CD4-positive, alpha-beta T cell treated with Interleukin-6 at 100 ng/mL for 8 hours (primary cell): ENCODE results near the gene ATRN.

Experiments
- DNase-seq: peaks from one replicate; pipeline ENCODE4 v3.0.0-alpha.2; 2020; ENCODE audit warnings: mixed read lengths, low spot score

The ATRN gene

DNA sequence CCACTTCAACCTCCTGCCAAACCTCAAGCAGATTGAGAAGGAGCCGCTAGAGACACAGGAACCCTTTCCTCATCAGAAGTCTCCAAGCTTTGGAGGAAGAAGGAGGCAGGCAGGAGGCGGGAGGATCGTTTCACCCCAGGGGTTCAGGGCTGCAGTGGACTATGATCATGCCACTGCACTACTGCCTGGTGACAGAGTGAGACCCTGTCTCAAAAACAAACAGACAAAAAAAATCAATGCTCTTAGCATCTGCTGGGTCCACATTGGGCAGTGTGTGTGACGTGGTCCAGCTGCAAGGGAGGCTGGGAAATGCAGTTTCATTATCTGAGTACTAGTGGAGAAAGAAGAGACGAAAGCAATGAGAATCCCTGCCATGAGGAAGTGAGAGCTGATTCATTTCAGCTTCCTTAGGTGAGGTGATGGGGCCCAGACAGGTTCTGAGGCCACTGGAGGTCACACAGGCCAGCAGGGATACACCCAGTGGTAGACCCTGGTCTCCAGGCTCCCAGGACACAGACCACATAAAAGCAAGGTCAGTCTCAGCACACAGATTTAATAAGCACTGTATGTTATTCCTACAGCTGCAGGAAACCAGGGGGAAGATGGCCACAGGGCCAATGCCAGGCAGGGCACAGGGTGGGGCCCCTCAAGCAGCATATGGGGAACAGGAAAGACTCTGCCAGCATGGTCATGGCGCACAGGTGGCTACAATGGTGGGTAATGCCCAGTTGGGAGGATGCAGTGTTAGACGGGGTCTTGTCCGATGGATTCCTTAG is 188.1 kb downstream of the ATRN start:
- DNase-seq: no peak

DNA sequence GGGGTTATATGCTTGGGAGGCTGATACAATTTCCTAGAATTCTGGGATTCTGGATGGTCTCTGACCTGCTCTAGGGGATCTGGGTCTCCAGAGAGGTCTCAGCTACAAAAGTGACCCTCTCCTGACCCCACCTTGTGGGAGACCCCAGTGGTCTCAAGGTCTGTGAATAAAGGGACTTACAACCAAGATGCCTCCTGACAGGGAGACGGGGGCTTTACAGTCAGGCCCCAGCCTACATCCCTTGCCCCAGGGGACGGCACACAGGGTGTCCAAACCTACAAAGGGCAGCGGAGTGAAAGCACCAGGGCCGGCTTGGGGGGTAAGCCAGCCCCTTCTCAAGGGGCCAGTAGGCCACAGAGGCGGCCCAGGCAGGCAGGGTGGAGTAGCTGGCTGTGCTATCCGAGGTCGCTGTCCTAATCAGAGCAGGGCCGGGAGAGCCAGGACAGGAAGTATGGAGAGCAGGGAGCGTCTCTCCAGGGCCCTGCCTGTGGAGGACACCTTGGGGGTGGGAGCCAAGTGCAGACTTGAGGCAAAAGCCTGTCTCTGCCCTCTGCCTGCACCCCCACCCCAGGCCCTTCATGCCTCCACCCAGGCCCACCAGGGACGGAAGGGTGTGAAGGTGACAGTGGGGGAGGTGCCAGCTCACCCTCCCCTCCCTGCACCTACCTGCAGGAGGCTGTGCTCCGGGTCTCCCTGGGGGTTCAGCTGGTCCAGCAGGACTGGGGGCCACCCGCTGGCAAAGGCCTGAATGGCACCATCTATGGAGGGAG is 188.9 kb downstream of the ATRN start:
- DNase-seq: no peak

DNA sequence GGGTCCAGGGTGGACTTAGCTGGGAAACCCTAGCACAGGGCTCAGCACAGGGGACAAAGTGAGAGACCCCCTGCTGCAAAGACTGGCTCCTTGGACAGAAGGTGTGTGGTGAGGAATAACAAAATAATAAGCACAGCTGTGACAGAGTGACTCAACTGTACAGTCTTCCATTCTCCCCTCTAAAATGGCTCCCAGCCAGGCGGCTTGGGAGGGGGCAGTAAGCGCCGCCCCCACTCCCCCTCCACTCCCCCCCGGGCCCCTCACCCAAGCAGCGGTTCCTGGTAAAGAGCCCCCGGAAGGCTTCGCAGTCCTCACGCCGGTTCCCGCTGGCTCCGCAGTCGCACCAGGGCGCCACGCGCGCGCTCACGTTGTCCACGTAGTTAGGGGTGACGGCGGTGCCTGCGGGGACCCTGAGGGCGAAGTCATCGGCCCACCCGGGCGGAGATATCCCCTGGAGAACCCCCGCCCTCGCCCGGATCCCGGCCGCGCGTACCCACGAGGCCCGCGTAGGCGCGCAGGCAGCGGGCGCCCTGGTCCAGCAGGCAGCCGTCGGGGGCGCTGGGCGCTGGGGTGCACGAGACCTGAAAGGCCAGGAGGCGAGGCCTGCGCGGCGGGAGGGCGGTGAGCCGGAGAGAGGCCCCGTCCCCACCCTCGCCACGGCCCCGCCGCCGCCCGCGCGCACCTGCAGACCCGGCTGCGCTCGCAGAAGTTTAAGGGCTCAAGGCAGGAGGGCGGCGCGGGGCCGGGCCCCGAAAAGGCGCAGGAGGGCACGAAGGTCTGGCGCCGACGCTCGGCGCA is 189.6 kb downstream of the ATRN start:
- DNase-seq: no peak

DNA sequence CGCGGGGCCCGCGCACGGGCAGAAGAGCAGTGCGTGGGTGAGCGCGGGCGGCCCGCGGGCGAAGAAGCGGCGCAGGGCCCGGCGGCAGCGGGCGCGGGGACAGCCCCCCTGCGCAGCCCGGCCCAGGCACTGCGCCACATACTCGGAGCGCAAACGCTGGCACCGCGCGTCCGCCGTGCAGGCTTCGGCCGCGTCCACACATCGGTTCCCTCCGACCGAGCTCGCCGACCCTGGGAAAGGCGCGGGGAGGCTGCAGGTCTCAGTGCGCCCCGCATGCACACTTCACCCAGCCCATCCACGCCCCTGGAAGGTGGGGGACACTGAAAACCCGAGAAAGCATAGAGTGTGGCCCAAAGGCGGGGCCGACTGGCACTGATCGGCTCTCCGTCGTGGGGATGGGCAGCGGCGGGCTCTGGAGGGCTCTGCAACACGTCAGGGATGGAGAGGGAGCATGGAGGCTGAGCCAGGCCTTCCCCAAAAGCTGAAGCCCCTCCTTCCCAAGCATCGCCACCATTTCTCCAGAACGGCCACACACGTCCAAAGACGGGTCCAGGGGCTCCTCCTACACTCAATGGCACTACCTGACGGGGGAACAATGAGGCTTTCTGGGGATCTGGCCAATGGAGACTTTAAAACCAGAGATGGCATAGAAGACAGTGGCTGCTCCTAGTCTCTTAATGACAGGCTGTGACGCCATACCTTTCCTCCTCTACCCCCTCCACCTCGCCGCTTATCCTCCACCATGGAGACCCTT is 190.4 kb downstream of the ATRN start:
- DNase-seq: no peak

DNA sequence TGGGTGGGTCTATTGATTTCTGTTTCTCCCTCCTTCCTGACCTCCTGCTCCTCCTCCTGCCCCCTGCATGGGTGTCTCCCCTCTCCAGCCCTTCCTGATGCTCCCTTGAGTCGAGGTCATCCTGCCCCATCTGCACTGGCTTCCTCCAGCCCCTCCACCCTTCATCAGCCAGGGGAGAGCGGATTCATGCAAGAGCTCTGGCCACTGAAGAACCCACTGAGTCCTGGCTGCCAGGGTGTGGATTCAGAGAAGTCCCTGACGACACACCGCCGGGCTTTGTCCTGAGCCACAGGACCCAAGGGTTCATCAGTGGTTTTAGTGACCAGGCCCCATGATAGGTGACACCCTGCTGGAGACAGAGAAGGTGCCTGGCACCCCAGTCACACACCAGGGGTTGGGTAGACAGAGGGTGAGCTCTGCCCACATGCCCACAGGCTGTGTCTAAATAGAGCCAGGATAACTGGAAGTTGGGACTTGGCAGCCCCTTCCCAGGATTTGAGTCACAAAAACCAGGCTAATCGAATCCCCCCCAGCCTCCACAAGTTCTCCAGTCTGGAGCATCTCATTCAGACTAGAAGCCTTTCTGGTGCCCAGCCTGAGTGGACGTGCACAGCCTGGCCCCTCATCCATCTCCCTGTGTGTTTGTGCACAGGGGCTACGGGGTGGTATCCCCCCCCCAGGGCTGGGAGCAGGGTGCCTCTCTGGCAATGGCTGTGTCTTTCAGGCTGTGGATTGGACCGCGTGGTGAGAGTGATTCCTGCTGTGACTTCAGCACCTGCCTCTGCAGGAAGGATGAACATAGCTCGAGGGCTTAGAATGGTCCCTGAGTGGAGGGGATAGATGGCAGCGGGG is 191.2 kb downstream of the ATRN start:
- no peak for DNase-seq

DNA sequence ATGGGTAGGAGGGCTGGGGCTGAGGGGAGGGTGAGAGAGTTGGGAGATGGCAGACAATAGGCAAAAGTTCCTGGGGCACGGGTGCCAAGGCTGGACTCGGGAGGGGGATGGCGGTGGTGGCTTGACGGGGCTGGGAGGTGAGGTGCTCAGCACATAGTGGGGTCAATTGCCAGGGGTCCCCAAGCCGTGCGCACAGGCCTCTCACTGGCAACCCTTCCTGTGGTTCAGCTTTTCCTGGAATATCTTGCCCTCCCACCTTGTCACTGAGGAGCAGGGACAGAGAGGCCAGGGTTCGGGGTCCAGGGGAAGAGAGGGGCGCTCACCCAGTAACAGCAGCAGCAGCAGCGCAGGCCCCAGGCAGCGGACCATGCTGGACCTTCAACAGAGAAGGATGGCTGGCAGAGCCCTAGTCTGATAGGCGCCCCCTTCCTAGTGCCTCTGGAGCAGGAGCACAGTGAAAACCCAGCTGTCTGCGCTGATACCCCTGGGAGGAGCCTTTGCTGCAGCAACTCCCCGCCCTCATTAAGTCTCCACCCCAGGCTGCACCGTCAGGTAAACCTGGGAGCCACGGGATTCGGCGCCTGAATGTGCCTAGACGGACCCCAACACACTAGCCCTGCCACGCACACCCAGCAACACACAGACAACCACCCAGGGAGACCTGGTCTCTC is 192.3 kb downstream of the ATRN start, which contains the start of gene GFRA4:
GFRA4 (minus strand) TSS at position 369 of the 671 bp plus-strand sequence; CDS start at position 369, 0 bp downstream.
- no peak for DNase-seq

DNA sequence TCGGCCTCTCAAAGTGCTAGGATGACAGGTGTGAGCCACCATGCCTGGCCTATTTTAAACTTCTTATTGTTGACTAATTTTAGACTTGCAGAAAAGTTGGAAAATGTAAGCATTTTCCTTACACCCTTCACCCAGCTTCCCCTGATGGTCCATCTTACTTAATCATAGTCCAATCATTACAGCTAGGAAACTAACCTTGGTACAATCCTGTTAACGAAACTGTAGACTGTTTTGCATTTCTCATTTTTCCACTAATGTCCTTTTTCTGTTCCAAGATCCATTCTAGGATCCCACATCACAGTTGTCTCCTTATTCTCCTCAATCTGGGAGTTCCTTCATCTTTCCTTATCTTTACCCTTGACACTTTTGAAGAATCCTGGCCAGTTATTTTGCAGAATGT is 193.0 kb downstream of the ATRN start:
- no peak for DNase-seq

DNA sequence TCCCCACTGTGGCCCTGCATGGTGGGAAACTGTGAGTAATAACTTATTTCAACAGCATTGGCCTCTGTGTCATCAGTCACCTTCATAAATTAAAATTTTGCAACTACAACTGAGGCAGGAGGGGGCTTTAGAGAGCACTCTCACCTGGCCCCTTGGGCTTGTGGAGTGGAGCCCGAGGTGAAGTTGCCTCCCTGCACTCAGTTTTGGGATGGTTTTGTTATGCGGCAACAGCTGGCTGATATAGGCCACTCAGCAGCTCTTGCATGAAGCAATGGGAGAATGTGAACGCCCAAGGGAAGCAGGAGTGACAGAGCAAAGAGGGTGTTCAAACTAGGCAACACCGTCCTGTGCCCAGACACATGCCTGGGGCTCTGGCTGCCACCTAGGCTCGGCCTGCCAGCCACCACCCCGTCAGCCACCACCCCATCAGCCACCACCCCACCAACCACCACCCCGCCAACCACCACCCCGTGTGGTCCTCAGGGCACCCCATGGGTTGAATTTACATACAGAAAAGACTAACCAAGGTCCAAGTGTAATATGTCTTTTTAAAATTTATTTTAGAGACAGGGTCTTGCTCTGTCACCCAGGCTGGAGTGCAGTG is 196.7 kb downstream of the ATRN start:
- no peak for DNase-seq

DNA sequence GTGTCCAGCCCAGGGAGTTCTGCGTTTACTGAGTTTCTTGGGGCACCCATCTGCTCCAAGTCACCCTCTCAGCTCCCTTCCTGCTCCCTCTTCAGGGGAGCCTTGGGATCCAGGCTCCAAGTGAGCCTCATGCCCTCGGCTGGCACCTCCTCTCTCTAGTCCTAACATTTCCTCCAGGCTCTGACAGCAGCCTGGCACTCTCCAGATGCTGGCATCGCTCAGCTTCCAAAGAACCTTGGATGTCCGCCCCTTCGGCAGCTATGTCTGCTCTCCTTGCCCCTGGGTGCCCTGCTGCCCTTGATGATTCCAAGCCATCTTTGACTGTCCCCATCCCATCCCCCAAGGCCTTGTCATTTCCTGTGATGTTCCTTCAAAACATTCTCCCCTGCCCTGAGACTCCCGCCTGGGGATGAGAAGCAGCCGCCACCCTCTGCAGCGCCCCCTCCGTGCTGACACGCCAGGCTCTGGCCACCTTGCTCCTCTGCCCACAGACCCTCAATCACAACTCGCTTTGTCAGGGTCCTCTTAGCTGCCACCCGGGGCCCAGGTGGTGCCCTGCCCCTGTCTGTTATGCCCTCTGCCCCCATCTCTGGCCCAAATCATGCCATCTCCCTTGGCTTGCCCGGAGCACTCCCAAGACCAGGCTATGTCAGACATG is 199.0 kb downstream of the ATRN start:
- no peak for DNase-seq

DNA sequence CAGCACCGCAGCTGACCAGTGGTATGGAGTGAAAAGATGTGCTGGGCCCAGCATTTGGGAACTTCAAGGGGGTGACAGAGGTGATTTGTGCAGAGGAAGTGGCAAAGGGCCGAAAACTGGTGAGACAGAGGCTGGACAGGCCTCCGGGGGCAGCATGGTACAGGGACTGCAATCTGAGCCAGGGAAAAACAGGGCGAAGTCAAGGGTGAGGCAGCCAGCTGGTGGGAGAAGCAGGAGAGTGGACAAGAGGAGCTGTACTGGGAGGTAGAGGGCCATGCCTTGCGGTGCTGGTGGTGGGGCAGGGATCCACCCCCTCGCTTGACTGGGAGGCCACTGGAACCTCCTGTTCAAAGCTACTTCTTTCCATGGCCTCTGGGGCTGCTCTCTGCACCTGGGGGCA is 199.7 kb downstream of the ATRN start:
- no peak for DNase-seq

DNA sequence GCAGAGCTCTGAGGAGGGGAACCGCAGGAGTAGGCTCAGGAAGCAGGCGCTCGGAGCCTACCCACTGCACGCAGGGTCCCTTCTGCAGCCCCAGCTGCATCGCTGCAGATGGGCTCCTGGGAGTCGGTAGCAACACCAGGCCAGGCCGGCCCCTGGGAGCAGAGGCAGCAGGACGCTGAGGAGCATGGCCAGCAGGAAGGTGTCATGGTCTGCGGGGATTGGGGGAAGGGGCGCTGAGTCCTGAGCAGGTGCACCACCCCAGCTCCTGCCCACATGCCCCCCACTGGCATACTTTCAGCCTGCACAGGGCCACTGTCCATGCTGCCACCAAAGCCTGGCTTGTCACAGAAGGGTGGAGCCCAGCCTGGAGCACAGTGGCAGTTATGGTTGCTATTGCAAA is 200.1 kb downstream of the ATRN start:
- no peak for DNase-seq

DNA sequence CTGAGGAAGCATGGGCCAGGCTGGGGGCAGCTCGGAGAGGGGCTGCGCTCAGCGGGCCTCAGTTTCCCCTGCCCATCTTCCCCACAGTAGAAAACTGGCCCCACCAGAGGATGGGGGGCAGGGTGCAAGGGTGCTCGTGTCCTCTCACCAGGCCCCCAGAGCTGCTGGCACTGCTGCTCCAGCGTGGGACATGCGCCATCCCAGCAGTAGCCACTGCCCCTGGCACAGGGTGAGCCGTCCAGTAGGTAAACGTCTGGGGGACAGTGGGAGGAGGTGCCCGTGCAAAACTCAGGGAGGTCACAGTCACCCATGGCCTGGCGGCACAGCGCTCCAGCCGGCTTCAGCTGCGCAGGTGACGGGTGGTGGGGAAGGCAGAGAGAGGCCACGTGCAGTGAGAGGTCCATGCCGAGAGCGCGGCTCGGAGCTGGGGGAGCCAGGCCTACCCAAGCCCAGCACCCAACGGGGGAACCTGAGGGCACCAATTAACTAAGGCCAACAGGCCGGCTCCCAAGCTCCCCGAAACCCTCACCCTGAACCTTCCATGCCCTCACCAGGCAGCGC is 201.2 kb downstream of the ATRN start:
- DNase-seq: no peak

DNA sequence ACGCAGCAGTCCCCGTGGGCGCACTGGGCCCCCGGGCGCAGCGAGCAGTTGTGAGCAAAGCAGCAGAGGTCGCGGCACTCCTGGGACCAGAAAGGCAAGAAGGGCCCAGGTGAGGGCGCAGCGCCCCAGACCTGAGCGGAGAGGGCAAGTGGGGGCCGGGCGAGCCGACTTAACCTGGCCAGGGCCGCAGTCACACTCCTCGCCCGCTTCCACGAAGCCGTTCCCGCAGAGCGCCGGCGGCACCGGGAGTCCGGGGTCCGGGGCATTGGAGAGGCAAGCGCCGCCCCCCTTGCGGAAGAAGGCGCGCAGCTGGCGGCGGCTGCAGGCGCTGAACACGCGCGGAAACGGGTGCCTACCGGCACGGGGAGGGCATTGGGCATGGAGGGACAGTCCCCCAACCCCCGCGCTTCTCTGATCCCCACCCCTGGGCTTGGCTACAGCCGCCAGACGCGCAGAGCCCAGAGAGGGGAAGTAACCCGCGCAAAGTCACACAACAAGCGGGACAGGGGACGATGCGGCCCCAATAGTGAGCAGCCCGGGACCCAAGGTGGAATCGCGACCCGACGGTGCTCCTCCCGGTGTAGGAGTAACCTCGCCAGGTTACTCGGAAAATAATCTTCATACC is 201.8 kb downstream of the ATRN start:
- DNase-seq: no peak

DNA sequence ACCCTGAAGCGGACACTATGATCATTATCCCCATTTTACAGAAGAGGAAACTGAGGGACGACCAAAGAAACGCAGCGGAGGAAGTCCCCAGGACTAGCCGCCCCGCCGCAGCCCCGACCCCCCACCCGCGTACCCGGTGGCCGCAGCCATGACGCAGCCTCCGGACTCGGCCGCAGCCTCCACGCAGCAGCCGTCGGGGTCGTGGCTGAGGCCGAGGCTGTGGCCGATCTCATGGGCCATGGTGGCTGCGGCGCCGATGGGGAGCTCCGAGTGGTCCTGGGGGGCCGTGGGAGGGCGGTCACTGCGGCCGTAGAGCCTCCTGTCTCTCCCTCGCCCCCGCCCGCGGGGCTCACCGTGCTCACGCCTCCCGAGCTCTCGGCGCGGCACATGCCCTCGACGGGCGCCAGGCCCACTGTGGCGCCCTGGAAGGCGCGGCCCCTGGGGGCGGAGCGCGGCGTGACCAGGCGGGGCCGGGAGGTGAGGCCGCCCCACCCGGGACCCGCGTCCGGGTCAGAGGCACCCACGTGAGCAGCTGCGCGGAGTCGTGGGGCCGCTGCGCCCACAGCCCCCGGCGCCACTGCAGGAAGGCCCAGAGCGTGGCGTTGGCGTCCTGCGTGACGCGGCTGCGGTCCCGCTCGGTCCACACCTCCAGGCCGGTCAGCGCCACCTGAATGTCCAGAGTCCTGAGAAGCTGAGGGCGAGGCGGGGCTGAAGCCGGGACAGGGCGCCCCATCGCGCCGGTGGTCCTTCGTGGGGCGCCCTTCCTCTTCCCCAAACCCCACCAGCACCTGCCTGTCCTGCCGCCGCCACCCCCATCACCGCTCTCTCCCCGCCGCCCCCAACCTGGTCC is 202.6 kb downstream of the ATRN start:
- no peak for DNase-seq

DNA sequence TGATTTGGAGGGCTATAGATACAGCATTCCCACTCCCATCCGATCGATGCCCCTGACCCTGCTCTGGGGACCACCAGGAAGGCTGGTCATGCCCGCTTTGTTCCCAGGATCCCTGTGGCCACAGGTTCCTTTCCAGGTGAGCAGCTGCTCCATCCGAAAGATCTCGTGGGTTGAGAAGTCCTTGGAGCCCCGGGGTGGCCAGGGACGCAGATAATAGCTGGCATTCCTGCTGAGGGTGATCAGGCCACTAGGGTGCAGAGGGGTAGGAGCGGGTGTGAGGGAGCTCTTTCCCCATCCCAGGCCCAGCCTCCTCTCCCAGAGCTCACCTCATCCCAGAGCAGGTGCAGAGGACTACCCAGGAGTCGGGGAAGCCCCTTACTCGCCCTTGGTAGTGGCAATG is 203.6 kb downstream of the ATRN start:
- no peak for DNase-seq

DNA sequence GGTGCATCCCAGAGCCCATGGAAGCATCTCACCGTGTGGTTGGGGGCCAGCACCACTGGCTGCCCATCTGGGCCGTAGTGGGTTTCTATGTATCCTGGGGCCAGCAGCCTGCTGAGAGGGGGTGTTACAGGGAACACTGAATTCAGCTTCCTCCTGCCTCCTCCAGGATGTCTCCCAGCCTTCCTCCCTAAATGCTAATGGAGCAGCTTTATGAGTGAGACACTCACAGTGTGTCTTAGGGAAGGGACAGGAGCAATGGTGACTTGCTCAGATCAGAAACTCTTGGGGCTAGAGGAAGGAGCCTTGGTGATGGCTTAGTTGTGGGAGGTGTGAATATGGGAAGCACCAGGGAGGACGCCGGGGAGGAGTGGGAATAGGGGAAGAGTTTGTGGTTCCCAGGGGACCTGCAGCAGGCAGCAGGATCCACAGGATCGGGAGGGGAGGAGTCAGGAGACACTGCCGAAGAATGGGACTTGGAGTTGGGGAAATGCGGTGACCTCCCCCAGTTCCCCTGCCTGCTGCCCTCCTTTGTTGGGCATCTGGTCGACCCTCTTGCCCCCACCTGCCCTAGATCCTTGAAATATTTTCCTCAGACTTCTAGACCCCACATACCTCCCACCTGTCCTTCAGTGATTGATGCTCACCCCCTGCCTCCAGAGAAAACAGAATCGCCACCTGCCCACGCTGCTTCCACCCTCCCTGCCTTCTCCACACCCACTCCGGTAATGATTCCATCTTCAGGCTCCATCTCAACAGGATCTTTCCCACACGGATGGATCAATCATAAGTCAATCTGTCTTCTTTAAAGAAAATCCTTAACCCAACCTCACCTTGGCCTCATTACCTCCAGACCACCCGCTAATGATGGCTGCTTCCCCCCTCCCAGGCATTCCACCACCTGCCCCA is 204.4 kb downstream of the ATRN start:
- no peak for DNase-seq

DNA sequence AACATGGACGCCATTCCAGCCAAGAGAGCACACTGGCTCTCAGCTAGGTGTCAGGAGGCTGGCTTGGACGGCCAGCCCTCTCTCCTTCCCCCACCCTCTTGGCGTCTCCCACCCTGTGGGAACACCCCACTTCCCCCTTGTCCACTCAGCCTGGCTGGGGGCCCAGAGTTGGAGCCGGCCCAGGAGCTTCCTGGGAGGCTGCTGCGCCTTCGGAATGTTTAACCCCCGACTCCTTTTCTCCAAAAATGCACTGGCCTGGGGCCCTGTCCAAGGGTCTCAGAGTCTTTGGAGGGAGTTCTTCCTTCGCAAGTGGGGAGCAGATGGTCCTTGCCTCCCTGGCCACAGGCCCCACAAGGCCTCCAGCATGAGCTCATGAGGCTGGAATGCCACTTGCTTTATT is 206.9 kb downstream of the ATRN start:
- DNase-seq: no peak
